Measurements from ENCODE around the gene OSGIN1.

The OSGIN1 gene

GRCh38 chr16:83967838-83968305, 14.8 kb downstream of the OSGIN1 start, which contains the start of gene NECAB2 (continued):
- TF ChIP-seq ZNF311 (tag by site-specific recombination; IDR thresholded peaks at IDR 0.05; ENCODE audit: borderline replicate concordance) (0 out of 2 replicates have a peak, but pooled peaks have one; percentile 32), ZNF792 (tag by site-specific recombination; IDR thresholded peaks at IDR 0.05) (0 out of 2 replicates have a peak, but pooled peaks have one; percentile 25), ZNF394 (tag by site-specific recombination; IDR thresholded peaks at IDR 0.05; ENCODE audit: borderline replicate concordance) (no peak), ZNF777 (tag by site-specific recombination; IDR thresholded peaks at IDR 0.05; ENCODE audit: borderline replicate concordance) (peak; percentile 76; the same call in 1 of the 2 replicates), GLI4 (tag by site-specific recombination; IDR thresholded peaks at IDR 0.05) (no peak), ZNF133 (tag by site-specific recombination; IDR thresholded peaks at IDR 0.05) (0 out of 2 replicates have a peak, but pooled peaks have one; percentile 27), BCL11B (tag by site-specific recombination; IDR thresholded peaks at IDR 0.05; ENCODE audit: low read depth) (no peak), ZNF658 (tag by site-specific recombination; IDR thresholded peaks at IDR 0.05) (peak; percentile 78; the same call in 1 of the 2 replicates), ZNF211 (tag by site-specific recombination; IDR thresholded peaks at IDR 0.05; ENCODE audit: low read depth) (no peak), SALL2 (tag by site-specific recombination; IDR thresholded peaks at IDR 0.05; ENCODE audit: borderline replicate concordance) (0 out of 2 replicates have a peak, but pooled peaks have one; percentile 39), ZBTB7A (tag by site-specific recombination; IDR thresholded peaks at IDR 0.05; ENCODE audit: low read depth) (peak; percentile 59; the same call in 1 of the 2 replicates), ZNF248 (tag by site-specific recombination; IDR thresholded peaks at IDR 0.05) (0 out of 2 replicates have a peak, but pooled peaks have one; percentile 22), TSHZ1 (tag by site-specific recombination; IDR thresholded peaks at IDR 0.05; ENCODE audit: borderline replicate concordance) (peak; percentile 46; the same call in 1 of the 2 replicates), ZNF544 (tag by site-specific recombination; IDR thresholded peaks at IDR 0.05) (no peak), ZNF785 (tag by site-specific recombination; IDR thresholded peaks at IDR 0.05) (peak; percentile 85; the same call in 1 of the 2 replicates), PRDM2 (tag by site-specific recombination; IDR thresholded peaks at IDR 0.05; ENCODE audit: borderline replicate concordance) (peak; percentile 59; the same call in 1 of the 2 replicates), ZNF335 (tag by site-specific recombination; conservative IDR thresholded peaks at IDR 0.05) (0 out of 2 replicates have a peak, but pooled peaks have one; percentile 17), KLF16 (tag by site-specific recombination; IDR thresholded peaks at IDR 0.05) (peak; percentile 71; the same call in 1 of the 2 replicates)
- TF ChIP-seq, protein P1, sequence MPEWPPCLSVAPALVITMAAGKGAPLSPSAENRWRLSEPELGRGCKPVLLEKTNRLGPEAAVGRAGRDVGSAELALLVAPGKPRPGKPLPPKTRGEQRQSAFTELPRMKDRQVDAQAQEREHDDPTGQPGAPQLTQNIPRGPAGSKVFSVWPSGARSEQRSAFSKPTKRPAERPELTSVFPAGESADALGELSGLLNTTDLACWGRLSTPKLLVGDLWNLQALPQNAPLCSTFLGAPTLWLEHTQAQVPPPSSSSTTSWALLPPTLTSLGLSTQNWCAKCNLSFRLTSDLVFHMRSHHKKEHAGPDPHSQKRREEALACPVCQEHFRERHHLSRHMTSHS (tag by site-specific recombination; IDR thresholded peaks at IDR 0.05) = 0 out of 2 replicates have a peak, but pooled peaks have one; percentile 47
- TF ChIP-seq, protein P2, sequence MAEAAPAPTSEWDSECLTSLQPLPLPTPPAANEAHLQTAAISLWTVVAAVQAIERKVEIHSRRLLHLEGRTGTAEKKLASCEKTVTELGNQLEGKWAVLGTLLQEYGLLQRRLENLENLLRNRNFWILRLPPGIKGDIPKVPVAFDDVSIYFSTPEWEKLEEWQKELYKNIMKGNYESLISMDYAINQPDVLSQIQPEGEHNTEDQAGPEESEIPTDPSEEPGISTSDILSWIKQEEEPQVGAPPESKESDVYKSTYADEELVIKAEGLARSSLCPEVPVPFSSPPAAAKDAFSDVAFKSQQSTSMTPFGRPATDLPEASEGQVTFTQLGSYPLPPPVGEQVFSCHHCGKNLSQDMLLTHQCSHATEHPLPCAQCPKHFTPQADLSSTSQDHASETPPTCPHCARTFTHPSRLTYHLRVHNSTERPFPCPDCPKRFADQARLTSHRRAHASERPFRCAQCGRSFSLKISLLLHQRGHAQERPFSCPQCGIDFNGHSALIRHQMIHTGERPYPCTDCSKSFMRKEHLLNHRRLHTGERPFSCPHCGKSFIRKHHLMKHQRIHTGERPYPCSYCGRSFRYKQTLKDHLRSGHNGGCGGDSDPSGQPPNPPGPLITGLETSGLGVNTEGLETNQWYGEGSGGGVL (tag by site-specific recombination; IDR thresholded peaks at IDR 0.05) = peak; percentile 28; the same call in 1 of the 2 replicates
